GM18498 (cell line): ENCODE results near the gene CCDC30.

Experiments used
- ATAC-seq: cut with Tn5 transposase; IDR thresholded peaks from one replicate; pipeline ENCODE4 v1.9.1; 2021; ENCODE audit warnings: mild to moderate bottlenecking, moderate library complexity; ENCODE audit not compliant: unreplicated experiment

CCDC30 gene

GRCh38 chr1:42686418-42686817, 223.3 kb downstream of the CCDC30 start:
- ATAC-seq = no peak

- no peak for ATAC-seq
Measured at GRCh38 chr1:42689912-42690311, 226.8 kb downstream of the CCDC30 start.

GRCh38 chr1:42690477-42691156, 227.5 kb downstream of the CCDC30 start:
- no peak for ATAC-seq

GRCh38 chr1:42691157-42691498, 228.0 kb downstream of the CCDC30 start:
- no peak for ATAC-seq

- ATAC-seq = no peak
Measured at GRCh38 chr1:42692461-42692860, 229.4 kb downstream of the CCDC30 start.

- no peak for ATAC-seq
Measured at GRCh38 chr1:42692911-42693310, 229.8 kb downstream of the CCDC30 start.

- no peak for ATAC-seq
Measured at GRCh38 chr1:42698081-42698813, 235.2 kb downstream of the CCDC30 start.

GRCh38 chr1:42700006-42700405, 236.9 kb downstream of the CCDC30 start:
- ATAC-seq = no peak

GRCh38 chr1:42703888-42704464, 240.9 kb downstream of the CCDC30 start:
- no peak for ATAC-seq
